D721Med (cell line): Measurements from ENCODE around the gene PAM.

Experiments used
- DNase-seq: peaks from one replicate; pipeline ENCODE4 v3.0.0; 2011; ENCODE audit warnings: low spot score; ENCODE audit not compliant: insufficient read length
- FAIRE-seq: peaks from 2 replicates; lab custom pipeline; 2011; peaks lifted over from hg19 to GRCh38; lab: Jason Lieb, UNC
- CTCF ChIP-seq: IDR thresholded peaks from 2 replicates; pipeline ENCODE4 v1.5.1; 2012; ENCODE audit warnings: mild to moderate bottlenecking, control low read depth; ENCODE audit not compliant: insufficient read depth; ENCODE audit errors: missing control alignments

PAM gene

GRCh38 chr5:103031607-103032006 lies 276.5 kb downstream of the PAM start:
- TF ChIP-seq CTCF = no peak
- DNase-seq (no peak), FAIRE-seq (no peak)

DNA sequence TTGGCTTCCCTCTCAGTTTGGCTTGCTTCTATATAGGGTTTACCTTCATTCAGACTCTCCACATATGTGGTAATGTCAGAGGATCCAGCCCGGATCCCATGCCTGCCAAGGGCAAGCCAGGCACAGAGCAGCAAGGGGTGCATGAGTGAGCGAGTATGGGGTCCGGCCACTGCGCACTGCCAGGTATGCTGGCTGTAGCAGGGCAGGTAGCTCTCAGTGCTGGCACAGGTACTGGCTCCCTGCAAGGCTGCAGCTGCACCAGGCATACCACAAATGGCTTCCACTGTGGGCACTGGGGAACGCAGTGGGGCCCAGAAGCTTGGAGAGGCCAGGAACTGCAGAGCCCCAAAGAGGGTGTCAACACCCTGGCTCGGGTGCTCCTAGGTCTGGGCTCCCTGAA lies 278.6 kb downstream of the PAM start:
- no peak for DNase-seq
- no peak for TF ChIP-seq CTCF
- FAIRE-seq = no peak

DNA sequence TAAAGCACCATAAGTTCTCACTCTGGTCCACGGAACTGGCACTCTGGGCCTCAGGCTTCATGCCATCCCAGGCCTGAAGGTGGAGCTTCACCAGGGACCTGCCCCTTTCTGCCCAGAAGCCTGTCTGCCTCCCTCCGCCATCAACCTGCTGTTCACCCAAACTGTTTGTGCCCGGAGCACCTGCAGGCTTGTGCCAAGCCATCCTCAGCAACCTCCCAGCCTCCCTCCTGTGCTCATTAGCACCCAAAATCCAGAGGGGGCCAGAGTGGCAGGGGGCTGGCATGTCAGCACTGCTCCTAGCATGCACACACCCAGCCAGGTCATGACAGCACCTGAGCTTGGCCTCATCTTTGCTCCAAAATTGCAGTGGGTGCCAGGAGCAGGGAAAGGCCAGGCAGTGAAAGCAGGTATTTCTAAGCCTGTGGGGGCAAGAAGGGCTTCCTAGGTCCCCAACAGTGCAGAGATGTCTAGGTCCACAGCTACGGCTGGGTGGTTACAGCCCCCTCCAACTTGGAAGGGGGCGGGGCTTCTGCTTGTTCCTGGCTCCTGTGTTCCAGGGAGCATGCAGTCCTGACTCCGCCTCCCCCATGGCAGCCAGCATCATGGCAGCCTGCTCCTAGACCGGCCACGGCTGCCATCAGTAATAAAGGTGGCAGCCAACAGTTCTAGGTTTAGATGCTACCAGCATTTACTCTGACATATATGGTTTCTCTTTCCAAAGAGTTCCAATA lies 279.7 kb downstream of the PAM start:
- FAIRE-seq = no peak

GRCh38 chr5:103035701-103036100 lies 280.6 kb downstream of the PAM start:
- TF ChIP-seq CTCF = no peak

More for the DNA sequence above, 279.7 kb downstream of the PAM start:
- TF ChIP-seq CTCF = no peak
- DNase-seq = no peak

GRCh38 chr5:103036601-103037000 lies 281.5 kb downstream of the PAM start:
- no peak for FAIRE-seq

More at GRCh38 chr5:103035701-103036100, 280.6 kb downstream of the PAM start:
- DNase-seq (no peak), FAIRE-seq (no peak)

GRCh38 chr5:103037673-103038455 lies 282.8 kb downstream of the PAM start:
- TF ChIP-seq CTCF = no peak
- no peak for DNase-seq
- no peak for FAIRE-seq

More at GRCh38 chr5:103036601-103037000, 281.5 kb downstream of the PAM start:
- DNase-seq = no peak
- no peak for TF ChIP-seq CTCF
